ENCODE data around the gene NDUFS6.

NDUFS6 gene

DNA sequence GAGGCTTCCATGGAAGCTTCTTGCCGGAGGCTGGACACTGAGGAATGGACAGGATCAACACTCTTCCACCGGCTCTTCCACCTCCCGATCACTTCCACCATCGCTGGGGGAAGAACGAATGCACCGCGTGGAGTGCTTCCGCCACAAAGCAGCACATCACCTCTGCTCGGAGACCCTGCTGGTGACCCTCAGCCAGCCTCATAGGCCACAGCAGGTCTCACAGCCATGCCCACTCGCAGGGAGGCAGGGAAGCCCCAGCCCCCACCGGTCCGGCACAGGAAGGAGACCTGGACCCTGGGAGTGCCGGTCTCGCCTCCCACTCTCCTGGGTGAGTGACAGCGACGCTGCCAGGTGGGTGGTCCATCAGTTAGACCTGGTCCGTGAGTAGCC, 6.3 kb upstream of the NDUFS6 start:
- TF ChIP-seq GATA3 (IDR thresholded peaks at IDR 0.05; ENCODE audit: low read depth, low read length): no peak
- no peak for TF ChIP-seq GATA2 (IDR thresholded peaks at IDR 0.05; ENCODE audit: low read depth, low read length)

DNA sequence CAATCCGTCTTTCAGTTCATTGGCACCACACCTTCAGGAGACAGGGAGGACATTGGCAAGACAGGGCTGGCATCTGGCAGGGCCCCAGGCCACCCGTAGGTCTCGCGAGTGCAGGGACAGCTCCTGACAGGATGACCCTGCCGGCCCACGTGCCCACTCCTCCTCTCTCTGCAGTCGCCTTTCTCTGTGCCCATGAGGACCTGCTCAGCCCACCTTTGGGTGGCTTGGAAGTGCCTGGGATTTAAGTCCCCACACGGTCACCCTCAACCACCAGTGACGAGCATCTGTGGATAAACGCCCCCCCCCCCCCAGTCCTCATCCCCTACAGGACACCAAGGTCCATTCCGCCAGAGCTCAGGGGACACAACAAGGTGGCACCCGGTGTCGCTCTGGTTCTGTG, 5.7 kb upstream of the NDUFS6 start:
- TF ChIP-seq GATA3 (IDR thresholded peaks at IDR 0.05; ENCODE audit: low read depth, low read length) (no peak), GATA2 (IDR thresholded peaks at IDR 0.05; ENCODE audit: low read depth, low read length) (no peak)

DNA sequence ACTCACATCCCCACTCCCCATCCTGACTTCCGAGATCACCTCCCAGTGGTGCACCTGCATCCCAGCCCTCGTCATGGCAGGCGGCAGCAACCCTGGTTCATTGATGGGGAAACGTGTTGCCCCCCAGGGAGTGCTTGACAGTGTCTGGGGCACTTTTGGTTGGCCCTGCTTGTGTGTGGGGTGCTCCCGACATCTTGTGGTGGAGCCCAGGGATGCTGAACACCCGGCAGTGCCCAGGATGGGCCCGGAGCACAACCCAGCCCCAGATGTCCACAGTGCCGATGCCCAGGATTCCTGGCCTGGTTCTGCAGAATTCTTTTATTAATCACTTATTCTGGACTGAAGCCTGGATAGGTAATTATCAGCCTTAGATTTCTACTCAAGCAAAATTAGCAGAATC, 5.3 kb upstream of the NDUFS6 start:
- TF ChIP-seq GATA2 (IDR thresholded peaks at IDR 0.05; ENCODE audit: low read depth, low read length): no peak
- TF ChIP-seq GATA3 (IDR thresholded peaks at IDR 0.05; ENCODE audit: low read depth, low read length): no peak

GRCh38 chr5:1796371-1797102, 4.7 kb upstream of the NDUFS6 start:
- TF ChIP-seq GATA2 (IDR thresholded peaks at IDR 0.05; ENCODE audit: low read depth, low read length) (no peak), GATA3 (IDR thresholded peaks at IDR 0.05; ENCODE audit: low read depth, low read length) (no peak)

- TF ChIP-seq GATA3 (IDR thresholded peaks at IDR 0.05; ENCODE audit: low read depth, low read length) (no peak), GATA2 (IDR thresholded peaks at IDR 0.05; ENCODE audit: low read depth, low read length) (no peak)
Measured at GRCh38 chr5:1797103-1797800, 4.0 kb upstream of the NDUFS6 start.

DNA sequence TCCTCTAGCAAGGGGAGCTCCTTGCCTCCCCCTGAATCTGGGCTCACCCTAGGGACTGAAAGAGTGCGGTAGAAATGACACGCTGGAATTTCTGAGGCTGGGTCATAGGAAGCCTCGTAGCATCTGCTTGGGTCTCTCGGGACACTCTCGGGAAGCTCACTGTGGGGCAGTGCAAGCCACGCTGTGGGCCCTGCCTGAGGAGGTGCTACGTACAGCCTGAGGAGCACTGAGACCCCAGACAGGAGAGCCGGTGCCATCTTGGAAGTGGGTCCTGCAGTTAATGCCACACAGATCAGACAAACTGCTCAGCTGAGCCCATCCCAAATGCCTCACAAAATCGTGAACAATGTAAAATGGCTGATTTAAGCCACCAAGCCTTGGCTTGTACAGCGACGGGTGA, 3.4 kb upstream of the NDUFS6 start:
- no peak for TF ChIP-seq GATA2 (IDR thresholded peaks at IDR 0.05; ENCODE audit: low read depth, low read length)
- TF ChIP-seq GATA3 (IDR thresholded peaks at IDR 0.05; ENCODE audit: low read depth, low read length): no peak

GRCh38 chr5:1799110-1799601, 2.1 kb upstream of the NDUFS6 start:
- TF ChIP-seq GATA2 (IDR thresholded peaks at IDR 0.05; ENCODE audit: low read depth, low read length): no peak
- TF ChIP-seq GATA3 (IDR thresholded peaks at IDR 0.05; ENCODE audit: low read depth, low read length): no peak

GRCh38 chr5:1799602-1800471, 1.4 kb upstream of the NDUFS6 start, which contains the start of gene MRPL36:
TSS of gene MRPL36 (minus strand) at chr5:1799837. CDS start at chr5:1798935, 902 bp downstream.
- TF ChIP-seq GATA3 (IDR thresholded peaks at IDR 0.05; ENCODE audit: low read depth, low read length) (no peak), GATA2 (IDR thresholded peaks at IDR 0.05; ENCODE audit: low read depth, low read length) (no peak)

DNA sequence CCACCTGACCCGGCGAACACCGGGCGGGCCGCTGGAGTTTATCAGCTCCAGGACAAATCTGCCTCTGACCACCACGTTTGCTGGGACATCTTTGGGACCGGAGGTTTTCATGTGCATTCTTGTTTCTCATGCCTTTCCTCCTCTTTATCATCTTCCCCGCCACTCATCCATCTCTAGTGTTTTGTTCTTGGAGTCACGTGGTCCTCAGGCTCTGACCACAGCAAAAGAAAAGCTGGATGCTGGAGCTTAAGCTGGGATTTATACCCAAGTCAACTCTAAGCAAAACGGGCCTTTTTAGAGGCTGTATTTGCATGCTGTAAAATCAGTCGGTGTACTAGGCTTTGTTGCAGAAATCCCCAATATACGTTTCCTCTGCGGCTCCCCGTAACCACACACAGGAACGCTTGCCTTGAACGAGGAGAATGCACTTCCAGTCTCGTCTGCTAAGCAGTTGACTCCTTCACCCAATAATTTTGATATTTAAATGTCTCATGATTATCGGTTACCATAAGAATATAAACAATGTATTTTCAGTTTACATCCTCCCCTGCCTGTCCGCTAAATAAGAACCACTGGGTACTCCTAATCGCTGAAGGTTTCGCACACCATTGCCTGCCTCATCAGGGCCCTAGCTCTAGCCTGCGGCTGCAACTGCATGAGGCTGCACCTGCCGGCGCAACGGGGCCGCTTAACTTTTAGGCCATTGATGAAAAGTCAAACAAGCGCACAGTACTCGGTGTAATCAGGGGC, 560 bp upstream of the NDUFS6 start:
- TF ChIP-seq GATA2 (IDR thresholded peaks at IDR 0.05; ENCODE audit: low read depth, low read length) (no peak), GATA3 (IDR thresholded peaks at IDR 0.05; ENCODE audit: low read depth, low read length) (no peak)

DNA sequence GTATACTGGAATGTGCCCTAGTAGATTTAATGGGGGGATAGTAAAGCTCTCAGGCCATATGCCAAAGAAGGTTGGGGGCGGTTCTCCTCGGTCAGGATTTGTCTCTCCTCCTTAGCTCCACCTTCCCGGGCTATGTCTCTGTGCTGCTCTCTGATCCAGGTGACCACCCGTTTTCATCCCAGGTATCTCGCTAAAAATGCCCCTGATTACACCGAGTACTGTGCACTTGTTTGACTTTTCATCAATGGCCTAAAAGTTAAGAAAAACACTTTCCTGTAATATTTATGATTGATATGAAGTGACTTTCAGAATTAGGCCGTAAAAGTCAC, 724 bp downstream of the NDUFS6 start:
- no peak for TF ChIP-seq GATA2 (IDR thresholded peaks at IDR 0.05; ENCODE audit: low read depth, low read length)
- no peak for TF ChIP-seq GATA3 (IDR thresholded peaks at IDR 0.05; ENCODE audit: low read depth, low read length)

GRCh38 chr5:1803192-1803591, 2.0 kb downstream of the NDUFS6 start:
- TF ChIP-seq GATA2 (IDR thresholded peaks at IDR 0.05; ENCODE audit: low read depth, low read length): no peak
- no peak for TF ChIP-seq GATA3 (IDR thresholded peaks at IDR 0.05; ENCODE audit: low read depth, low read length)

- TF ChIP-seq GATA3 (IDR thresholded peaks at IDR 0.05; ENCODE audit: low read depth, low read length) (no peak), GATA2 (IDR thresholded peaks at IDR 0.05; ENCODE audit: low read depth, low read length) (no peak)
Measured at GRCh38 chr5:1804001-1804690, 2.9 kb downstream of the NDUFS6 start.

DNA sequence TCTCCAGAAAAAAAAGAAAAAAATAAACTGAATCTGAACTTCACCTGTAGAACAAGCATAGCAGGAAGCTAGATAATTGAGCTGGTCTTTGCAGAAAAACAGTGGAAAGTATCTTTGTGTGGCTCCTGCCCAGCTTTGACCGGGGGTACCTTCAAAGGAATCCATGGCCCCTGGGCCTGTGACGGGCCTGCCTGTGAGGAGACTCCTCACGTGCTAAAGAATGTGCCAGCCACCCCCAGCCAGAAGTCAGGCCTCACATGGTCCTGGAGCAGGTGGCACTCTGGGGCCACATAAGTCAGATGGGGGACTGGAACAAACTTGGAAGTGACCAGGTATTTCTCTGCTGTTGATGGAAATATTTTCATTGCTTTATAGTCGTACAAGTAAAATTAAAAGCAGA, 4.1 kb downstream of the NDUFS6 start:
- TF ChIP-seq GATA2 (IDR thresholded peaks at IDR 0.05; ENCODE audit: low read depth, low read length): no peak

Data from SH-SY5Y (cell line).